Stimulated activated CD4-positive, alpha-beta T cell treated with anti-CD3 and anti-CD28 coated beads, TNF-alpha, amount 100 ng/mL, for 24 hours (primary cell): ENCODE results near the gene CDH23.

ENCODE experiments used
- DNase-seq, 3 experiments: peaks; one replicate each; pipeline ENCODE4 v3.0.0-alpha.2; 2020; ENCODE audit warnings: low read depth in 3 of 3

CDH23 gene

DNA sequence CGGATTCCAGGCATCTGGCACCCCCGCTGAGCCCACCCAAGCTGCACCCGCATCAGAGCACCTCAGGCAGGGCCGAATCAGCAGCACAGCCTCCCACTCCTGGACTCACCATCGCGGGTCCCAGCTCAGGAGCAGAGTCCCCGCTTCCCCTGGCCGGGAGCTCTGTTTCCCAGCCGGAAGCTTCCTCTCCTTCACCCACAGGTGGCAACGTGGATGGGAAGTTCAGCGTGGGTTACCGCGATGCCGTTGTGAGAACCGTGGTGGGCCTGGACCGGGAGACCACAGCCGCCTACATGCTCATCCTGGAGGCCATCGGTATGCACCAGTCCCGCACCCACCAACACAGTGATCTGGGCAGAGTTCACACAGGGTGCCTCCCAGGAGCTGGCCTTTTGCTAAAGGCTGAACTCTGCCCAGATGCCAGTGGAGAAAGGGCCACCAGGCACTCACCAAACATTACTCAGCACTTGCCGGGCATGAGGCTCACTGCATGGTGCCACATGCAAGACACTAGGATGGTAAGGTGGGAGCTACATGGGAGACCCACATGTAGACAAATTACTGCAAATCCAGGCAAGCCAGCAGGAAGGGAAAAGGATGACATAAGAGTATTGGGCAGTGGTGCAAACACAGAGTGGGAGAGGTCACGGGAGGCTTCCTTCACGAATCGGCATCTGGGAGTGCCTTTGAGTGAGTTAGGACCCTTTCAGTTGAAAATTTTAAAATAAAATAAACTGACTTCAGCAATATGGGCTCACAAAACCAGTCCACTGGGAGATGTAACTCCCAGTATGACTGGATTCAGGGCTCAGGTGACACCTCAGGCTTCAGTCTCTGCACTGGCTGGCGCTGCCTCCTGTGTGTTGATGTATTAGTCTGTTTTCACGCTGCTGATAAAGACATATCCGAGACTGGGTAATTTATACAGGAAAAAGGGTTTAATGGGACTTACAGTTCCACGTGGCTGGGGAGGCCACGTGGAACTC lies 312.5 kb downstream of the CDH23 start:
- DNase-seq, result no peak

GRCh38 chr10:71710519-71710918 lies 313.8 kb downstream of the CDH23 start:
- no peak for DNase-seq

DNA sequence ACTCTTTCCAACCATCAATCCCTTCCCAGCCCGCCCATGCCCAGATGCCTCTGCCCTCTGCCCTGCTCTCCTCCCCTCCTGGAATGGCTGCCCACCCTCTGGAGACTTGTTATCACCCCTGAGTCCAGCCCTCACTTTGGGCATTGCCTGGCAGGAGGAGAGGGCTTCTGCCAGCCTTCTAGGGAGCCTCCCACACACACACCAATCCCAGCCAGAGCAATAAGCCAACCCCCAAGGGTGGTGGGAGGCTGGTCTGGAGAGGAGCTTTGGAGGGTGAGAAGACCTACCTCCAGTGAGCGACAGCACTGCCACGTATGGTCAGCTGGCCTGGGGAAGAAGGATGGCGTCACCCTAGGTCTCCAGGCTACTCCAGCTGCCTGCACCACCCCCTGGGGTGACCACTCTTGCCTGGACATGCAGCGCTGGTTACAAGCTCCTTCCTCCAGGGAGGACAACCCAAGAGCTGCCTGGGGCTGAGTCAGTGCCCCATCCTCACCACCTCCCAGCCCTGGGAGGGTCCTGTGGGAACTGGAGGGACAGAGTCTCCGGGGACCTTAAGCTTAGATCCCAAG lies 314.4 kb downstream of the CDH23 start:
- no peak for DNase-seq

GRCh38 chr10:71712170-71712569 lies 315.4 kb downstream of the CDH23 start:
- DNase-seq, result no peak

GRCh38 chr10:71712572-71713134 lies 315.9 kb downstream of the CDH23 start:
- peak in 1 of 3 experiments; percentile 26 for DNase-seq

DNA sequence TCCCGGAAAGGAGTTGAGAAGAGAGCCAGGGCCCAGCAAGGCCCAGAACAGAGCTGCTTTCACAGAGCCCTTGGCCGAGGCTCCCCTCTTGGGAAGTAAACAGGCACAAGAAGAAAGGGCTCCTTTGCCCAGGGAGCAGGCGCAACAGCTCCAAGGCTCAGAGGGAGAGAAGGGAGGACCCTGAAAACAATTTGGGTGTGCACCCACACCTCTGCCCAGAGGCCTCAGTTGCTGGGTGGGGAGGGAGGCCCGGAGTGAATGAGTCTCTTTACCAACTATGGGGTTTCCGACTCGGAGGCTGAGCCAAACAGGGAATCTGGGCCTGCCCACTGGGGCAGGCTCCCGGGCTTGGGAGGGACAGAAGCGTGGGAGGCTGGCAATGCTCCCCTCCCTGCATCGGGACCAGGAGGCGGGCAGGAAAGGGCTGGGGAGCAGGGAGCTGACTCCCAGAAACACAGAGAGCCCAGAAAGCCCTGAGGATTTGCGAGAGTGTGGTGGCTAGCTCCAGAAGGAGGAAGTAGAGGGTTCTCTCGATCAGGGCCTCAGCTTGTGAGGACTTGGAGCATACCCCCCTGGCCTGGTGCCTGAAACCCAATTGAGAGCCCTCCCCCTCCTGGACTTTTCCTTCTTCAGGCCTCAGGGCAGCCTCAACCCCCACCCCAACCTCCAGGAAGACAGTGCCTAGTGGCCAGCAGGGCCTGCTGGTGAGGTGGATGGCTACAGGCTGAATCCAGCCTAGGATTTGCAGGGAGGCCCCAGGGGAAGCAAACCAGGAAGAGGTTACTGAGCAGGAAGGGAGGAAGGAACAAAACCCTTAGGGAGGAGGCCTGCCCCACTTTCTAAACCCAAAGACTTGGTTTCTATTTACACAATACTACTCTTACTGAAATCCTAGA lies 316.7 kb downstream of the CDH23 start:
- peak in 1 of 3 experiments; percentile 47 for DNase-seq

DNA sequence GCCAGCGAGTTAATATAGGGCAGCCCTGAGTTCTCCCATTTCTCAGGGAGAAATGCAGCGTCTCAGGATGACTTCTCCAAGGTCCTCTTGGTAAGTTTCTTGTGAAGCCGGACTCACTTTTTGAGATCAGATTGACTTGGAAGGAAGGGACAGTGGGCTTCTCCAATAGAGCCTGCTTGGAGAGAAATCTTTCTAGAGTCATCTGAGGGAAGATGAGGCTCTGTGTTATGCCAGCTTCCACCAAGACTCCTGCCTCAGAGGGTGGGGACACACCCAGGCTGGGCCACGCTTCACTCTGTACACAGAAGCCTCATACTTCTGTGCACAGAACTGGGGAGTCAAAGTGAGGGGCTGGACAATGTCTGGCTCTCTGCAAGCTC lies 317.3 kb downstream of the CDH23 start:
- DNase-seq, result no peak

GRCh38 chr10:71714592-71714991 lies 317.9 kb downstream of the CDH23 start:
- no peak for DNase-seq

DNA sequence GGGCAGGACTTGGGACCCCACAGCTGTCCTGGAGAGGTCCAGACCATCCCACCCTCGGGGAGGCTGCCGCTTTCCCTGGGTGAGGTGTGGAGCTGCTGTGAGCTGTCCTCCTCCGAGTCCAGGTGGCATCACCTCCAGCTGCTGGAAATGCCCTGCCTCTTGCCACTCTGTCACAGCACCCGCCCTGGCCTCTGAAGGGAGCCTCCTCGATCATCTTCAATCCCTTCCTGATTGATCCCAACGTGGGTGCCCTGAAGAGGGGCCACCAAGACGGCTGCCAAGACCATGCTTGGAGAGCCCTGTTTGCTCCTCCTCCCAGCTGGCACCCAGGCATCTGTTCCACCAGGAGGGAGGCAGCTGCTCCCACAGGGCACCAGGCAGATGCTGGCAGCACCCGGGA lies 318.3 kb downstream of the CDH23 start:
- no peak for DNase-seq

GRCh38 chr10:71715860-71716259 lies 319.1 kb downstream of the CDH23 start:
- no peak for DNase-seq

DNA sequence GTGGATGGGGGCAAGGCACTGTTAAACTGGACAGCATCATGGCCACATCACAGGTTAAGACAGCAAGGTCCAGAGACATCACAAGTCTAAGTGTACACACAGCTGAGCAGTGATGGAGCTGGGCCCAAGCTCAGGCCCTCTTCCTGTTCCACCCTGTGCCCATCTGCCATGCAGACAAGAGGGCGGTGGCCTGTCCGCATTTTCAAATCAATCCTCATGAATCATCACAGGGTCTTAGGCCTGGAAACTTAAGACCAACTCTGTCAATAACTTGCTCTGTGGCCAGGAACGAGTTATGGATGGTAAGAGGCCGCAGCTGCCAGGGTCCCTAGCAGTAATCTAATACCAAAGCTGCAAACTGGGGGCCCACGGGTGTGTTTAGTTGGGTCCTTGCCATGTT lies 319.7 kb downstream of the CDH23 start:
- DNase-seq, result no peak

- no peak for DNase-seq
Observed at GRCh38 chr10:71717056-71717455, 320.3 kb downstream of the CDH23 start.

DNA sequence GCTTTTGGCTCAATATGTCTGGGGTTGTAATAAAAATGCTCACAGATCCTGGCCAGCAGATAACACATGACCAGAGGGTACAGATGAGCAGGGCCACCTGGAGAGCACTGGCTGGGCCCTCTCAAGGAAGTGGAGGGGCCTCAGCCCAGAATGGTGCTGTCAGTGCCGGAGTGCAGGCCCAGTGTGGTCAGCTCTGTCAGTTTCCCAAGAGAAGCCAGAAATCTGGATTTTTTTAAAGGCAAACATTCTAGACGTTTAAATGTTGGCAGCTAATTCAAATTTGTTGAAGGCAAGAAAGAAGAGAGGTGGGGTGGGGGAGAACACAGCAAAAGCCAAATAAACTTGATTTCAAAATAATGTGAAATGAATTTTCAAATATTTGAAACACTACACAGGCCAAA lies 320.8 kb downstream of the CDH23 start:
- no peak for DNase-seq

GRCh38 chr10:71718165-71718698 lies 321.5 kb downstream of the CDH23 start:
- no peak for DNase-seq

DNA sequence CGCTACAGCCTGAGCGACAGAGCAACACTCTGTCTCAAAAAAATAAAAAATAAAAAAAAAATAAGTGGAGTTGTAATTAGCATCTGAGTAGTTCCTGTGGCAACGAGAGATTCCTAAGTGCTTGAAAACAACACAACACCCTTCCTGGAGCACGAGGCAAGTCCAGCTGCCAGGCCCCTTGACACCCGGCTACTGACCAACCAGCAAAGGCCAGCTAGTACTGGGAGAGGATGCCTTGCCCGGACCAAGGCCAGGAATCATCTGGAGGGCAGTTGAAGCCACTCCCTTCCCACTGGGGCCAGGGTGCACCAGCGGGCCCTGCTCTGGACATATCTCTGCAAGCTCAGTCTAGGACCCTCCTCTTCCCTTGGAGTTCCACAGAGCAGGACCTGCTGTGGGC lies 322.3 kb downstream of the CDH23 start:
- no peak for DNase-seq

DNA sequence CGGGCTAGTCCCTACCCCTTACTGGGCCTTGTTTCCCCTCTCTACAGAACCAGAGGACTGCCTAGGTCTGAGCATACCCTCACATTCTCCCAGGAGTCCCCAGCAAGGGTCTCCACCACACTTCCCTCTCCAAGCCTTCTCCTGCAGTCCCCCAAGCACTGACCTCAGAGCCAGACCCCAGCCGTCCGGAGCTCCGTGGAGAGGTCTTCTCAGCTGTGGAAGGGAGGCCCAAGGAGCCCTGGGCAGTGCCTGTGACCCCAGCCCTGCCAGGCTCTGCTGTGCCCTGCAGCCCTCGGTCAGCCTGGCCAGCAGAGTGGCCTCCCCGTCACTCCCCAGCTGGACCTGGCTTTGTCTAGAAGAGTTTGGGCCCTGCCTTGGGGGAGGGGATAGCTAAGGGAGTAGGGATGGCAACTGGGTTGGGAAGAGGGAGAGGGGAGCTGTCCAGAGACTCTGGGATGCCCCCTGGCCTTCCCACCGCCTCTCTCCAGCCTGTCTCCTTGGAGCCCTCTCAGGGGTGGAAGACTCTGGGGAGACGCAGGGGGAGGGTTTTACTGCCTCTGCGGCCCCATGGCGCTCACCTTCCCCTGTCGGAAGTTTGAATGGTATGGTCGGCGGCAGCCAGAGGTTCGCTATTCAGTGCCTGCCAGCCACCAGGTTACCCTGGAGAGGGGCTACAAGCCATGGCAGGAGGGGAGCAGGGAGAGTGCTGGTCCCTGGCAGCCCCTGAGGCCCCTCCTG lies 322.9 kb downstream of the CDH23 start, which contains the start of gene C10orf105:
Gene C10orf105, minus strand, starts transcription at position 315 of the 738 bp plus-strand sequence. CDS start 3,441 bp downstream, outside the sequence.
- no peak for DNase-seq

GRCh38 chr10:71720288-71720687 lies 323.6 kb downstream of the CDH23 start:
- DNase-seq, result no peak

DNA sequence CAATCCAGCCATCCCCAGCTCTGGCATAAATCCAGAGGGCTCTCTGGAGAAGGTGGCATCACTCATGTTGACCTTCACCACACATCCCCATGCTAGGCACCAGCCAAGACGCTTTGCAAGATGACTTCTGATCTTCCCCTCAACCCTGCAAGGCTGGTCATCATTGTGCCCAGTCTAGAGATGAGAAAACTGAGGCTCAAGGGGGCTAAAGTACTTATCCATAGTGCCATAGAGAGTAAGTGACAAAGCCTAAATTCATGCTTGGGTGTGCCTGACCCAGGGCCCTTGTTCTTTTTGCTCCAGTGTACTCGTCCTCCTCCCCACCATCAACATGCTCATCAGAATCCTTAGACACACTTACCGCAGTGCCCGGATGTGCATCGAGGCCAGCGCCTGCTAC lies 324.6 kb downstream of the CDH23 start:
- DNase-seq, result no peak

DNA sequence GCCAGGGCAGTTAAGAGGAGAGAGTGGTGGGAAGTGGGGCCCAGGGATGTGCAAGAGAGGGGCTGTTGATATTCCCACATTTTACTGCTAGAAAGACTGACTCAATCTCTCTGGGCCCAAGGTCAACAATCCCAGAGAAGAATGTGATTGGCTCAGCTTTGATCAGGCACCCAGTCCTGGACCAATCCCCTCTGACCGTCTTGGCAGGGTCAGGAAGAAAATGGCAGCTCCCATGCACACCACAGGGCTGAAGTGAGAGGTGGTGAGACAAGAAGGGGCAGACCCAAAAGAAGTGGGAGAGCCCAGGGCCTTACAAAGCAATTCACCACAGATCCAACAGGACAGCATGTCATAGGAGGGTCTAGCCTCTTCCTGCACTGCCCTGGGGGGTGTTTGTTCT lies 326.1 kb downstream of the CDH23 start:
- no peak for DNase-seq

DNA sequence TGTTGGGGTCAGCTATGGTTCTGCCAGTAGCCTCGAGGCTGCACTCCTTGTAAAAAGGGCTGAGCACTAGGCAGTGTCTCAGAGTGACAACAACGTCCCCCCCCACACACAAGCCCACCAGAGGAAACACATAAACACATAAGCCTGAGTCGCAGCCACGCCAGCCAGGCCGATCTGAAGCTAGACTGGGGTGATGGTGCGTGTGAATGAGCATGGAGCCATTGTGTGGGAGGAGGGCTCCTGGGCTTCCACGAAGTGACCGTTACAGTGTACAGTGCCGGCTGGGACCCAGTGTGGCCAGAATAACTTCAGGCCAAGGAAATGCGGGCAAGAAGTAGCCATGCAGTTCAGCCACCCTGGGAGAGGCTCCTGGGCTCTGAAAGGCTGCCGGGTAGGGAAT lies 326.6 kb downstream of the CDH23 start:
- DNase-seq, result no peak

DNA sequence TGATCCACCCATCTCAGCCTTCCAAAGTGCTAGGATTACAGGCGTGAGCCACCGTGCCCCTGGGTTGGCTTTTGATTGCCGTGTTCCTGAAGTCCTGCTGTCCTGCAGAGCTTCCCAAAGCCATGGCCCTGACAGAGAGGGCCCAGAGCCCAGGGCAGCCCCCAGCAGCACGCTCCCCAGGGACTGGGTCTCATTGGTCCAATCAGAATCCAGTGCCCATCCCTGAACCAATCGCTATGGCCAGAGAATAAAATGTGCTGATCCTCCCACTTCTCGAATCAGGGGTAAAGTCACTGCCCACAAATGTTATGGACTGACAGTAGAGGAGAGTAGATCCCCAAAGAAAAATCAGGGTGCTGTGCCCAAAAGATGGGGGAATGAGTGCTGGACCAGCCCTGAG lies 327.8 kb downstream of the CDH23 start:
- DNase-seq, result no peak
